Tibial nerve (tissue), 3 donors: ENCODE data around the gene DMD.

Source experiments
- EP300 ChIP-seq, 2 donors: sonication (generic); formaldehyde crosslinking; IDR thresholded peaks; one replicate each; pipeline ENCODE4 v1.6.1; 2017; ENCODE audit warnings: antibody characterized with exemption in 2 of 2, mild to moderate bottlenecking in 1 of 2
- POLR2A ChIP-seq, 2 donors: fragments of 450-650 bp; IDR thresholded peaks; one replicate each; pipeline ENCODE4 v1.6.1; 2017; ENCODE audit warnings: antibody characterized with exemption in 2 of 2, mild to moderate bottlenecking in 2 of 2, moderate library complexity in 2 of 2

DNA sequence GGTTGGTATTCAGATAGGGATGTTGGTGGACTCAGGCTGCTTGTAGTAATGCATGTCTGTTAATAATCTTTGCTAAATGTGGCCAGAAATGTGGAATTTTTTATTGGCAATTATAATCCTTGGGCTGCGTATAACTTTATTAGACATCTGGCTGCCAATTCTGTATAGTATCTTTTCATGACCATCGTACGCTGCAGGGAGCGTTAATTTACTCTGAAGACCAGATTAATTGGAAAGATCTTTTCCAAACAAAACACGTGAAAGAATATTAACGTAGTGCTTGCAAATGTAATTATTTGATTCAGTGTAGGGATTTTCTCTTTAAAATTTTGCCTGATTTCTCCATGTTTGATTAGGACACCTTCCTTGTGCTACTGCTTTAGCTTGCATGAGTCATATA lies 2100.7 kb downstream of the DMD start:
- TF ChIP-seq EP300 (IDR thresholded peaks at IDR 0.05) (no peak), POLR2A (IDR thresholded peaks at IDR 0.05) (no peak)
